VCaP (cell line): ENCODE data around the gene RPS10.
A peak's percentile ranks its signal among the peaks of the same experiment; 100 is the strongest.

ENCODE experiments used
- H3K27ac ChIP-seq: fragments of 450-650 bp; 2 replicates; pipeline ENCODE4 v1.5.1; 2017
- TF ChIP-seq, protein P1 (sequence below): fragments of 450-650 bp; conservative IDR thresholded peaks from 2 replicates; pipeline ENCODE4 v1.5.1; 2017; ENCODE audit warnings: mild to moderate bottlenecking, moderate library complexity

Gene RPS10

DNA sequence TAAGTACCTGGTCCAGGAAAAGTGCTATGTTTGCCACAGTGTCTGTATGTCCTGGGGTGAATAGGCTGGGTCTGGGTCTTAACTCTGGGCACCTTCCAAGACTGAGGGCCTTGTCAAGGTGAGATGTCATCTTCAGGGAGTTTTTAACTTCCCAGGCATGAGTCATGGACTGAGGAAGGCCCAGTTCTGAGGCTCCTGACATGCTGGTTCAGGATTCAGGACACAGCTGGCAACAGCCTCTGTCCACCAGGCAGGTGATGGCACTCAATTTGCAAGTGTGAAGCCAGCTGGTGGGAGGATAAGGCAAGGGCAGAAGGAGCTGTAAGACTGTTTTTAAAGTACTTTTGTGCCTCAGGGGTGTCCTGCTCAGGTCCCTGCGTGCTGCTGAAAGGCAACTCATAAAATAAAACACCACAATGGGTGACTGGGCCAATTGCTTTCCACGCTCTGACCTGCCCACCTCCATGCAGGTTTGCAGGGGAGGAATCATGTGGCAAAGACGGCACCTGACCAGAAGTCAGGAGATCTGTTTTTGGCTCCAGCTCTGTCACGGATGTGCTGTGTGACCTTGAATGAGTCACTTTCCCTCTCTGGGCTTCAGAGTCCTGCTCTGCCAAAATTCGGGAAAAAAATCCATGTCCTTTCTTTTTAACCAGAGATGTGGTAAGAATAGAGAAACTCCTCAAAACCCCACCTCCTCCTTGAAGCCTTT, 35.1 kb upstream of the RPS10 start:
- peak overlapping the region; percentile 82; the same call in 1 of the 2 replicates for H3K27ac ChIP-seq
- TF ChIP-seq, protein P1, sequence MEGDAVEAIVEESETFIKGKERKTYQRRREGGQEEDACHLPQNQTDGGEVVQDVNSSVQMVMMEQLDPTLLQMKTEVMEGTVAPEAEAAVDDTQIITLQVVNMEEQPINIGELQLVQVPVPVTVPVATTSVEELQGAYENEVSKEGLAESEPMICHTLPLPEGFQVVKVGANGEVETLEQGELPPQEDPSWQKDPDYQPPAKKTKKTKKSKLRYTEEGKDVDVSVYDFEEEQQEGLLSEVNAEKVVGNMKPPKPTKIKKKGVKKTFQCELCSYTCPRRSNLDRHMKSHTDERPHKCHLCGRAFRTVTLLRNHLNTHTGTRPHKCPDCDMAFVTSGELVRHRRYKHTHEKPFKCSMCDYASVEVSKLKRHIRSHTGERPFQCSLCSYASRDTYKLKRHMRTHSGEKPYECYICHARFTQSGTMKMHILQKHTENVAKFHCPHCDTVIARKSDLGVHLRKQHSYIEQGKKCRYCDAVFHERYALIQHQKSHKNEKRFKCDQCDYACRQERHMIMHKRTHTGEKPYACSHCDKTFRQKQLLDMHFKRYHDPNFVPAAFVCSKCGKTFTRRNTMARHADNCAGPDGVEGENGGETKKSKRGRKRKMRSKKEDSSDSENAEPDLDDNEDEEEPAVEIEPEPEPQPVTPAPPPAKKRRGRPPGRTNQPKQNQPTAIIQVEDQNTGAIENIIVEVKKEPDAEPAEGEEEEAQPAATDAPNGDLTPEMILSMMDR = no peak

DNA sequence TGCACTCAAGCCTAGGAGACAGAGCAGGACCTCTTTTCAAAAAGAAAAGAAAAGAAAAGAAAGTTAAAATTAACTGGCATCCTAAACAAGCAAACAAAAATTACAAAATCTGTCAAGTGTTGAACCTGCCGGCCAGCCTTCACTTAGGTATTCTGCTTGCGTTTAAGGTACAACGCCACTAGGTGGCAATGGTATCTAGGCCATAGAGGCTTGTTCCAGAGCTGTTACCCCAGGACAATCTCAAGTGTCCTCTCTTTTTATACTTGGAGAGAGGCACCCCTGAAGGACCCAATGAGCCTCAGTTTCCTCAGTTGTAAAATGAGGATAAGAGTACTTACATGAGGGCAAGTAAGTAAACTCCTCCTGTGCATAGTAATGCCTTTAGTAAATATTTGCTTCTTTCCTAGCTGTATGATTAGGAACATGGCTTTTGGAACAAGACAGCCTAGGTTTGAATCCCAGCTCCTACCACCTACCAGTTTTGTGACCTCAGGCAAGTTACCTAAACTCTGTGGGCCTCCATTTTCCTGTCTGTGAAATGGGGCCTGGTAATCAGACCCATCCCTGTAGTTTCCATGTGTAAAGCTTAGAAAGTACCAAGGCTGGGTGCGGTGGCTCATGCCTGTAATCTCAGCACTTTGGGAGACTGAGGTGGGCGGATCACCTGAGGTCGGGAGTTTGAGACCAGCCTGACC, 34.2 kb upstream of the RPS10 start:
- TF ChIP-seq, protein P1 = peak; percentile 99
- peak overlapping the region; percentile 82 for H3K27ac ChIP-seq

DNA sequence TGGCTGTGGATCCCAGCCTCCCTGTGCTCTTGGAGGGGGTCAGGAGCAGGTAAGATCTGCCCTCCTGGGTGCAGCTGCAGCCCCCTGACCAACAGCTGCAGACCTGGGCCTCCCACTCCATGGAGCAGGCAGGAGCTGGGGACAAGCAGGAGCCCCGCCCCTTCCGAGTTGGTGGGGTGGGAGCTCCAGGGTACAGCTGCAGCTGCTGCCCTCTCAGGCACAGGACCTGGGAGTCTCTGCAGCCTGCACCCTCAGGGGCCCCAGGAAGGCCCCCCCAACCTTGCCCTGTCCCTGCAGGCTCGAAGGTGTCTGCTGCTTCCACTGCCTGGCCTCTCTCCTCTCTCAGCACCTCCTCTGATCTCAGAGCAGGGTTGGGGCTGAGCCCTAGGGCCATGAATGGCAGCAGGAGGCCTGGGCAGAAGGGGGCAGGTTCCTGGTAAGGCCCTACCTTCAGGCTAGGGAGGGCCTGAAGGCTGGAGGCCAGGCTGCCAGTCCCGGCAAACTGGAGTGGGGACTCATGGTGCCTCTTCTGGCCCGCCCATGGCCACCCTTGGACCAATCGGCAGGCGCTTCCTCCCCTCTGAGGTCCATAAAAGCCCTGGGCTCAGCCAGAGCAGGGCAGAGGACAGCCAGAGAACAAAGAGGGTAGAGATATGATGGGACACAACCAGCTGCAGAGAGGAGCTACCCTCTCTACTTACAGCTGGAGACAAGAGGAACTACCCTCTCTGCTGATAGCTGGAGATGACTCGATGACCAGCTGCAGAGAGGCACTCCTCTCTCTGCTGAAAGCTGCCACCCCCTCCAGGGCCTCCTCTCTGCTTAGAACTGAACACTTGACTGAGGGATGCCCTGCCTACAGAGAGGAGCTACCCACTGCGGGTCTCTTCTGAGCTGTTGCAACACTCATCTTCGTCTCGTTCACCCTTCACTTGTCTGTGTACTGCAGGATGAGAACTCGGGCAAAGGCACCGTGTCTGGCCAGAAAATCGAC, 32.2 kb upstream of the RPS10 start:
- H3K27ac ChIP-seq = no peak overlapping the region

DNA sequence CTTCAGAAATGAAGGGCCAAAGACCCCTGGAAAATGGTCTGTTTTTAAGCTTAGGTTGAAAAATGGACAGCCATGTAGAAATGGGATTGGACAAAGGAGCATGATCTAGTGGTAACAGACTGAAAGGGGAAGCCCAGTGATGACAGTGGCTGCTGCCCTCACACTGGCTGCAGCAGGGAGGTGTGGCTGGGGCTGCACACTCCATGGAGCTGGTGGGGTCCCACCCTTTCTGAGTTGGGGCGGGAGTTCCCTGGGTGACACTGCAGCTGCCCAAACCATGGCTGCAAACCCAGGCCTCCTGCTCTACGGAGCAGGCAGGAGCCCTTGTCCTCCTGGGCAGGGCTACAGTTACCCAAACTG, 31.5 kb upstream of the RPS10 start:
- TF ChIP-seq, protein P1 = no peak
- H3K27ac ChIP-seq = no peak overlapping the region; the same call in 1 of the 2 replicates

More for the DNA sequence above, 32.2 kb upstream of the RPS10 start:
- TF ChIP-seq, protein P1 = no peak

DNA sequence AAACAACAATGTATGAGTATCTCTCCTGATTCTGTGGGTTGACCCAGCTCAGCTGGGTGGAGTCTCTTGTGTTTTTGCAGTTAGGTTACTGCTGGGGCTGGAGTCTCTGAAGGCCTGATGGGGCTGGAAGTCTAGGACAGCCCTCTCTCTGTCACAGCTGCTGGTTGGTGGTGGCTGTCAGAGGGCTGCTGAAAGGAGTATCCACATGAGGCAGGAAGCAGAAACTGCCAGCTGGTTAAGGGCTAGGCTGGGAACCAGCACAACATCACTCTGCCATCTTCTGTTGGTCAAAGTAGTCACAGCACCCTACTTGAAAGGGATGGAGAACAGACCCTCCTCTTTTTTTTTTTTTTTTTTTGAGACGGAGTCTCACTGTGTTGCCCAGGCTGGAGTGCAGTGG, 30.0 kb upstream of the RPS10 start:
- no peak overlapping the region for H3K27ac ChIP-seq
- TF ChIP-seq, protein P1 = no peak

DNA sequence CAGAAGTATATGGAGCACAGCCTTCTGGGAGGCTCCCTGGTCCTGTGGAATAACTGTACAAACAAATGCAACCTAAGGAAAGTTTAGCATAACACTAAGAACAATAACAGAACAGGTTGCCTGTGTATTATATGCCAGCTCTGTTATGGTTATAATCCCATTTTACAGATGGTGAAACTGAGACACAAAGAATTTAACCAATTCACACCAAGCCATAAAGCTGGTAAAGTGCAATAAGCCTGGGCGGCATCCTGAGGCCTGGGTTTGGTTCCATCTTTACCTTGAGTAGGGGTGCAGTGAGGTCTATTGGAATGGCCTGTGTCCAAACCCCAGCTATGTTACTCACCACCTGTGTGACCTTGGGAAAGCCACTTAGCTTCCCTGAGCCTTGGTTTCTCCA, 25.3 kb upstream of the RPS10 start:
- TF ChIP-seq, protein P1 = no peak
- no peak overlapping the region for H3K27ac ChIP-seq

DNA sequence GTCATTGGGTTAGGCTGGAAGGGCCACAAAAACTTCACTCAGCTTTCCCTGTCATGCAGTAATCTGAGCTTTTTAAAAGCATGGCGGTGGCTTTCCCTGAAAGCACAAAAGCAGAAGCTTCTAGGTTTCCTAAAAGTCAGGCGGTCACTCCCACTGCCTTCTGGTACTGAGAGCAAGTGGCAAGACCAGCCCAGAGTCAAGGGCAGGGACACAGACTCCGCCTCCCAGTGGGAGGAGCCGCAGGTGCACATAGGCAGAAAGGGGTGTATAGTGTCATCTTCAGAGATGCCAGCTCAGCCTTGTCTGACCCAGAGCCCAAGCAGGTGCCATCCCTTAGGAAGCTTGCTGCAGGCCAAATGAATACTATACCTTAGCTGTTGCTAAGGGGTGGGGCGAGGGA, 22.0 kb upstream of the RPS10 start:
- TF ChIP-seq, protein P1 = no peak
- H3K27ac ChIP-seq = no peak overlapping the region
